HG02938 (cell line): ENCODE measurements around the gene DAG1.
A peak's percentile ranks its signal among the peaks of the same experiment; 100 is the strongest.

ENCODE experiments used
- ATAC-seq: cut with Tn5 transposase; IDR thresholded peaks from one replicate; pipeline ENCODE4 v1.9.1; 2021; ENCODE audit warnings: mild to moderate bottlenecking, moderate library complexity; ENCODE audit not compliant: unreplicated experiment

The DAG1 gene

GRCh38 chr3:49469936-49470713, at the start of gene DAG1:
DAG1 (plus strand) TSS chr3:49470267; CDS start chr3:49510535, 40,268 bp downstream.
- peak; percentile 77 for ATAC-seq

GRCh38 chr3:49421890-49422378, 48.1 kb upstream of the DAG1 start:
- ATAC-seq: no peak

DNA sequence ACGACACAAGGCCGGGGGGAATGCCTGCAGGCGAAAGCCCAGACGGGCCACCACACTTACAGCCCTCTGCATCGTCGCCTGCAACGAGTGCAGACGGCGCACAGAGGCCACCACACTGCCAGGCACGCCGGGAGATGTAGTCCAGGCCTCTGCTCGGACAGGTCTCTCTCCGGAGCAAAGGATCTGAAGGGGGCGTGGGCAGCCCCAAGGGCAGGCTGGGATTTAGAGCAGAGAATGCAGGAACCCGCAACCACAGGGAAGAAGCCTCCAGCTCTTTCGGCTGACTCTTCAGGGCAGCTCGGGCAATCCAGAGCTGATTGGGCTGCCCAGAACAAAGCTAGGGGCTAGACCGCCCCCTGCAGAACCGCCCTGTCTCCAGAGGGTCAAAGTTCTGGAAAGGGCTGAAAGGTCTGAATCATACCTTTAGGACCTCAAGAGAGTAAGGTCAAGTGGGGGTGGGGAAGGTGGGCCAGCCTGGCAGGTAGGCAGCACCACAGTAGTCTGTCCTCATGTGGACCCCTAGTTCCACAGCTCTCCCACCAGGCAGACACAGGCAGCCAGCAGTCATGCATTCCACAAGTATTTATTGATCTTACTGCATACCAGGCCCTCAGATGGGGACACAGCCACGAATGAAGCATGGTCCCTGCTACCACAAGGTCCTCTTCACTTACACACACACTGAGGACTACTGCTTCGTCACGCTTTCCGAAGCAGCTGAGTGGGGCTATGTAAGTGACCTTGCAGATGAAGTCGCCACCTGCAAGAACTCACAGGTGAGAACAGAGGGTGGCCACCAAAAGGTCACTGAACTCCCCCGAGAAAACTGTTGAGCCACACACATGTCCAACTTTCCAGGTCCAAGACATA, 47.5 kb upstream of the DAG1 start, which contains the start of gene AMT:
TSS of gene AMT (minus strand) at position 95 of the 870 bp plus-strand sequence. CDS start at position 72, 23 bp downstream.
- no peak for ATAC-seq

- ATAC-seq: no peak
These were observed 45.3 kb upstream of the DAG1 start for GRCh38 chr3:49424816-49425215.

DNA sequence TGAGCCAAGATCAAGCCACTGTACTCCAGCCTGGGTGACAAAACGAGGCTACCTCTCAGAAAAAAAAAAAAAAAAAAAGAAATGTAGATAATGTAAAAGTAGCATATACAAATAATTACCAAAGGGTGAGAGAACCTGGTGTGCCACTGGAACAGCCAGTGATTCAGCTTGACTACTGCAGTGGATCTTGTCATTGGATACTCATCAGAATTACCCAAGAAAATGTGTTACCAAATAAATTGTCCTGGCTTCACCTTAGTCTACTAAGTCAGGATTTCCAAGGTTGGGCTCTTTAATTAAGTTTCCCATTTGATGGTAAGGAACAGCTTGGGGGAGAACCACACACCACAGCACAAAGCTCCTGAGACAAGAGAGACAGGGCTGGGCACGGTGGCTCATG, 42.5 kb upstream of the DAG1 start:
- no peak for ATAC-seq

DNA sequence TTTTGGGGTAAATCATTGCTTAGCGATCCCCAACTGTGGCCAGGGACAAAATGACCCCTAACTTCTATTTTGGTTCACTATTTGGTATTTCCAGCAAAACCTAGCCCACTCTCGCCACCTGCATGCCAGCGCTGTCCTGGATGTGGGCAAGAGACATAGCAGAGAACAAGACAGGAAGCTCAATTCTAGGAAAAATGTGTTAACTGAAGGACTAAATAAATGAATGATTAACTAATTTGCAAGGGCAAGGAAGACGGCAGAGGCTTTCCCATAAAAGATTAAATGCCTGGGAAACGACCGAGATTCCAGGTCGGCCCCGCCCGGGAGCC, 41.4 kb upstream of the DAG1 start:
- ATAC-seq: no peak

DNA sequence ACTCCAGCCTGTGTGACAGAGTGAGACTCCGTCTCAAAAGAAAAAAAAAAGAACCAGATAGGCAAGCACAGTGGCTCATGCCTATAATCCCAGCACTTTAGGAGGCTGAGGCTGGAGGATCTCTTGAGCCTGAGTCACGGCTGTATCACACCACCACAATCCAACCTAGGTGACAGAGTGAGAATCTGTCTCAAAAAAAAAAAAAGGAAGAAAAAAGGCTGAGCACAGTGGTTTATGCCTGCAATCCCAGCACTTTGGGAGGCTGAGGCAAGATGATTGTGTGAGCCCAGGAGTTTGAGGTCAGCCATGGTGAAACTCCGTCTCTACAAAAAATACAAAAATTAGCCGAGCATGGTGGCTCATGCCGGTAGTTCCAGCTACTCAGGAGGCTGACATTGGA, 35.3 kb upstream of the DAG1 start:
- no peak for ATAC-seq

DNA sequence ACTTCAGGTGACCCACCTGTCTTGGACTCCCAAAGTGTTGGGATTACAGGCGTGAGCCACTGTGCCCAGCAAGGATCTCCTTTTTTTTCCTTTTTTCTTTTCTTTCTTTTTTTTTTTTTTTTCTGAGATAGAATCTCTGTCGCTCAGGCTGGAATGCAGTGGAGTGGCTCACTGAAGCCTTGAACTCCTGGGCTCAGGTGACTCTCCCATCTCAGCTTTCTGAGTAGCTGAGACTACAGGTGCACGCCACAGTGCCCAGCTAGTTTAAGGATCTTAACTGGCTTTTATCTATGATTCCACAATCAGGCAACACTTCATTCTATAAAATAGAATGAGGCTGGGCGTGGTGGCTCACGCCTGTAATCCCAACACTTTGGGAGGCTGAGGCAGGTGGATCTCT, 24.7 kb upstream of the DAG1 start:
- ATAC-seq: no peak

- ATAC-seq: no peak
These were observed 16.4 kb upstream of the DAG1 start for GRCh38 chr3:49453621-49454020.

DNA sequence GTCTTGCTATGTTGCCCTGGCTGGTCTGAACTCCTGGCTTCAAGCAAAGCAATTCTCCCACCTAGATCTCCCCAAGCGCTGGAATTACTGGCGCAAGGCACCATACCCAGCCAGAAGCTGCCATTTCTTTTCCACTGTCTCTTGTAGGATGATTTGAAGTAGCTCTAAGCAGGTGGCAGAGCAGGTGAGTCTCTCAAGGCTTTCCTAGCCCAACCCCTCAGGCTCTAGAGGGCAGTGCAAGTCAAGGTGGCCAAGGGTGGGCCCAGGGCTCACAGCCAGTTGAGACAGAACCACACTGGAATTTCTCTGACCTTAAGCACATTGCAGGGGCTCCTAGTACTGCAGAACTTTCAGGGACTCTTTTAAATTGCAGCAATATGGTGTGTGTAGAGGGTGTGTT, 15.6 kb upstream of the DAG1 start:
- no peak for ATAC-seq

DNA sequence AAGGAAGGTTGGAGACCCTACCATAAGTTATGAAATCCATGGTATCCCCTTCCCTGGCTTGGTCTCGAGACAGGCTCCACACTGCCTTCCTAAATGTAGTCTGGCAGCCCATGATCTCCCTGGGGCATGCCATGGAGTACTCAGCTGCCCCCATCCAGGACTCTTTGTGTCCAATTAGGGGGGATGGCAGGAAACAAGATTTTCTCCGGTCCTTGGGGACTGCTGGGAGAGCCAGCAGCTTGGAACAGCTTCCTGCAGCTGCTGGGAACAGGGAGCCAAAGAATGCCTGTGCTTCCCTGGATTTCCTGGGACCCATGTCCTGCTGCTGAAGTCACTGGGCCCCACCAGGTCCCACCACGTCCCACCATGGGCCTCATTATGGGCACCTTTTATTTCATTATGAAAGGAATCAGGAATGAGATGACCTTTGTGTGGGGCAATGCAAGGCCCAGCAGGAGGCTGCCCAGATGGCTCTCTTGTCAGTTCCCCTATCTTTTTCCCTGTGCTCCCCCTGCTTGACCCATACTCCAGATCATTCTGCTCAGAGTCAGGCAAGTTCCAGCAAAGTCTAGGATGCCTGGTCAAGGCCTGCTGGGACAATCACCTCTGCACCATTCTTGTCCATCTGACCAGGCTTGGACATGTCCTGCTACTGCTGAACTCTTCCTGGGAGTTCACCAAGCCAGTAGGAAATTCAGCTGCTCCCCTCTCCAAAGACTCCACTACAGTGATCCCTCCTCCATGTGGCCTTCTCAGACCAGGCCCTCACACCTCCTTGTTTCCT, 15.0 kb upstream of the DAG1 start:
- ATAC-seq: no peak

- ATAC-seq: no peak
These were observed 13.6 kb upstream of the DAG1 start for GRCh38 chr3:49456466-49456865.

DNA sequence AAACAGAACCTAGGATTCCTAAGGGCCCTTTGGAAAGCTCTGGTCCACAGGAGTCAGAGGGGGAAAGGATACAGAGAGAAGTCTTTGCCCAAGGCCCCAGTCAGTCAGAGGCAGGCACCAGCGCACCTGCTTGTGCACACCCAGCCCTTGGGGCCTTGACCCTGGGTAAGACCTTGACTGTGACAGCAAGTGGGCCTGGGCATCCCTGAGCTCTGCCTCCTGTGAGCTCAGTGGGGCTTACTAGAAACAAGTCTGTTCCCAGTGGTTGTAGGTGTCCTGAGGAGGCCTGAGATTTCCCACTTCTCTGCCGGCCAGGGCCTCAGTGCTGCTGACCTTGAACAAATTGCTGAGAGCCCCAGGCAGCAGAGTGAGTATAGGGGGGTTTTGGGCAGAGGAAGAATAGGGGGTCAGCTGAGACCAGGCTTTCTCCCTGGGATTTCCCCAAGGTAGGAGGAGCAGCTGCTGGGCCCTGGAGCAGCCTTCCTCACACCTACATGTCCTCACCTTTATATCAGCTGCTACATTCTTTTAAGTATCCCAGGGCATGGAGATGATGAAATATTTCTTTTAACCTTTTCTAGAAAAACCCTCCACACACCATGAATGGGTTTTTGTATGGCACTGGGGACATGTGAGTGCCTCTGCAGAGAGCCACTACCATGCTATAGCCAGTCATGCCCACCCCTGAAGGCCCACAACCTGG, 9.7 kb upstream of the DAG1 start:
- no peak for ATAC-seq

GRCh38 chr3:49460956-49461355, 9.1 kb upstream of the DAG1 start:
- ATAC-seq: no peak

DNA sequence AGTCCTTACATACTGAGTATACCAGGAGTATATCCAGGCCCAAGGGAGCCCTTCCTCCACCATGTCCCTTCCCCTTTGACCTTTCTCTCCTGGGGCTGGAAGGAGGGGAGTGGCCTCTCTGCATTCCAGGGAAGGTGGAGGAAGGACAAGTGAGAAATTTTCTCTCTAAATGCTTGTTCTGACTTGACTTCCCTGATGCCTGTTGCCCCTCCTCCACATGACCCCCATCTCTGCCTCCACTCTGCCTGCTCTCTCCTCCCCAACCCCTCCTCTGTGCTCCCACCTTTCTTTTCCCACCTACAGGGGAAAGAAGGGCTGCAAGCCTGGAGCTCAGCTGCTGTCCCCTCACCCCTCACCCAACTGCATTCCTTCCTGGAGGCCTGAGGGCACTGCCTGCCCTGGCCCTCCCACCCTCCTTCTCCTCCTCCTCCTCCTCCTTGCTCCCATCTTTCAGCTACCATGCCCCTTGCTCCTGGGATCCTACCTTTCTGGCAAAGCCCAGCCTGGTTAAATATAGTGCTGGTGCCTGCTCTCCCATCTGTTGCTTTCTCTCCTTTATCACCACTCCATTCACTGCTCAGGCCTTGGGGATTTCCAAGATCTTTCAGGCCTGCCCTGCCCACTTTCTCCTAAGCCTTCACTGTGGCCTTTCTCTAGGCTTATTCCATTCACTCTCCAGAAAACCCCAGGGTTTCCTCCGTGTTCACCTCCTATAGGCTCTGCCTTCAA, 8.5 kb upstream of the DAG1 start:
- ATAC-seq: no peak

- no peak for ATAC-seq
These were observed 7.8 kb upstream of the DAG1 start for GRCh38 chr3:49462222-49462621.

GRCh38 chr3:49465270-49466034, 4.6 kb upstream of the DAG1 start:
- no peak for ATAC-seq

GRCh38 chr3:49466085-49466484, 4.0 kb upstream of the DAG1 start:
- no peak for ATAC-seq
